ENCODE results near the gene RIPPLY3.

The RIPPLY3 gene

GRCh38 chr21:37055271-37055855 is 48.9 kb downstream of the RIPPLY3 start:
- Histone ChIP-seq H3K27me3 (ENCODE audit: insufficient read depth, low read depth) (no peaks in the 10 kb centered on the region), H3K4me2 (no peak overlapping the region), H4K20me1 (ENCODE audit: insufficient read depth) (no peaks in the 10 kb centered on the region), H3K9ac (no peak overlapping the region), H2AFZ (ENCODE audit: low read depth) (no peak overlapping the region), H3K36me3 (ENCODE audit: insufficient read depth) (no peaks in the 10 kb centered on the region), H3K4me3 (IDR thresholded peaks at IDR 0.05; ENCODE audit: insufficient read depth, low read depth, low read length) (no peak overlapping the region), H3K79me2 (ENCODE audit: insufficient read depth, low read depth) (no peaks in the 10 kb centered on the region), H3K27ac (no peak overlapping the region), H3K4me1 (ENCODE audit: low read depth, poor library complexity, severe bottlenecking) (no peaks in the 10 kb centered on the region)
- no peak for TF ChIP-seq CTCF (conservative IDR thresholded peaks at IDR 0.05; ENCODE audit: low read depth, low read length)

- Histone ChIP-seq H4K20me1 (ENCODE audit: insufficient read depth) (no peaks in the 10 kb centered on the region), H2AFZ (ENCODE audit: low read depth) (no peak overlapping the region), H3K27me3 (ENCODE audit: insufficient read depth, low read depth) (no peaks in the 10 kb centered on the region), H3K27ac (no peak overlapping the region), H3K4me3 (IDR thresholded peaks at IDR 0.05; ENCODE audit: insufficient read depth, low read depth, low read length) (no peak overlapping the region), H3K36me3 (ENCODE audit: insufficient read depth) (no peaks in the 10 kb centered on the region), H3K4me1 (ENCODE audit: low read depth, poor library complexity, severe bottlenecking) (no peaks in the 10 kb centered on the region), H3K9ac (no peak overlapping the region), H3K4me2 (no peak overlapping the region), H3K79me2 (ENCODE audit: insufficient read depth, low read depth) (no peaks in the 10 kb centered on the region)
- no peak for TF ChIP-seq CTCF (conservative IDR thresholded peaks at IDR 0.05; ENCODE audit: low read depth, low read length)
These were observed 51.1 kb downstream of the RIPPLY3 start for GRCh38 chr21:37057614-37058013.

GRCh38 chr21:37058261-37058660 is 51.8 kb downstream of the RIPPLY3 start:
- Histone ChIP-seq H3K36me3 (ENCODE audit: insufficient read depth) (no peaks in the 10 kb centered on the region), H3K4me1 (ENCODE audit: low read depth, poor library complexity, severe bottlenecking) (no peaks in the 10 kb centered on the region), H2AFZ (ENCODE audit: low read depth) (no peak overlapping the region), H3K9ac (no peak overlapping the region), H3K4me2 (no peak overlapping the region), H3K27ac (no peak overlapping the region), H3K79me2 (ENCODE audit: insufficient read depth, low read depth) (no peaks in the 10 kb centered on the region), H3K4me3 (IDR thresholded peaks at IDR 0.05; ENCODE audit: insufficient read depth, low read depth, low read length) (no peak overlapping the region), H3K27me3 (ENCODE audit: insufficient read depth, low read depth) (no peaks in the 10 kb centered on the region), H4K20me1 (ENCODE audit: insufficient read depth) (no peaks in the 10 kb centered on the region)
- TF ChIP-seq CTCF (conservative IDR thresholded peaks at IDR 0.05; ENCODE audit: low read depth, low read length) = no peak

GRCh38 chr21:37059181-37059580 is 52.7 kb downstream of the RIPPLY3 start:
- Histone ChIP-seq H2AFZ (ENCODE audit: low read depth) (no peak overlapping the region), H3K27me3 (ENCODE audit: insufficient read depth, low read depth) (no peaks in the 10 kb centered on the region), H3K27ac (no peak overlapping the region), H3K4me3 (IDR thresholded peaks at IDR 0.05; ENCODE audit: insufficient read depth, low read depth, low read length) (no peak overlapping the region), H3K9ac (no peak overlapping the region), H4K20me1 (ENCODE audit: insufficient read depth) (no peaks in the 10 kb centered on the region), H3K4me2 (no peak overlapping the region), H3K4me1 (ENCODE audit: low read depth, poor library complexity, severe bottlenecking) (no peaks in the 10 kb centered on the region), H3K79me2 (ENCODE audit: insufficient read depth, low read depth) (no peaks in the 10 kb centered on the region), H3K36me3 (ENCODE audit: insufficient read depth) (no peaks in the 10 kb centered on the region)
- TF ChIP-seq CTCF (conservative IDR thresholded peaks at IDR 0.05; ENCODE audit: low read depth, low read length) = no peak

All from KMS-11 (cell line).